HG03095 (cell line): ENCODE results near the gene BLVRB.
"Not testable (repeated sequence)": the region's sequence is repeated elsewhere in the genome, so short reads cannot be mapped to it uniquely, and the experiment has no call there.

ENCODE experiments used
- ATAC-seq: cut with Tn5 transposase; IDR thresholded peaks from one replicate; pipeline ENCODE4 v1.9.1; 2021; ENCODE audit warnings: moderate library complexity; ENCODE audit not compliant: unreplicated experiment

The BLVRB gene

DNA sequence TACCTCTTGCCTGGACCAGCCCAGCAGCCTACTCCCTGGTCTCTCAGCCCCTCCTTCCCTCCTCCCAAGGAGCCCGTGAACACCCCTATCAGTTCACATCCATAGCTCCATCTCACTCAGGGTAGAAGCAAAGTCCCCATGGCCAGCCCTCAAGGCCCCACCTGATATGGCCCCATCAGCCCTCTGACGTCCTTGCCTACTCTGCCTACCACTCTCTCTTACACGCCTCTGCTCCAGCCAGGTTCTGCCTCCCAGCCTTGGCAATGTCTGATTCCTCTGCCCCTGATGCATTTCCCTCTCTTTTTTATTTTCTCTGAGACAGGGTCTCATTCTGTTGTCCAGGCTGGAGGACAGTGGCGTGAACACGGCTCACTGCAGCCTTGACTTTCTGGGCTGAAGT is 13.5 kb downstream of the BLVRB start:
- no peak for ATAC-seq

DNA sequence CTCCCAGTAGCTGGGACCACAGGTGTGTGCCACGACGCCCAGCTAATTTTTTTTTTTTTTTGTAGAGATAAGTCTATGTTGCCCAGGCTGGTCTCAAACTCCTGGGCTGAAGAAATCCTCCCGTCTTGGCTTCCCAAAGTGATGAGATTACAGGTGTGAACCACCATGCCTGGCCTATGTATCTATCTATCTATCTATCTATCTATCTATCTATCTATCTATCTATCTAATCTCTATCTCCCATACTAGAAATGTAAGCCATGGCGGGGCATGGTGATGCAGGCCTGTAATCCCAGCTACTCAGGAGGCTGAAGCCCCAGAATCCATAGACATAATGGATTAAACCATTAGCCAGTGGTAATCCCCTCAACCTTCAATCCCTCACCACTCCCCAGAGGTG is 14.9 kb downstream of the BLVRB start:
- ATAC-seq, result no peak

DNA sequence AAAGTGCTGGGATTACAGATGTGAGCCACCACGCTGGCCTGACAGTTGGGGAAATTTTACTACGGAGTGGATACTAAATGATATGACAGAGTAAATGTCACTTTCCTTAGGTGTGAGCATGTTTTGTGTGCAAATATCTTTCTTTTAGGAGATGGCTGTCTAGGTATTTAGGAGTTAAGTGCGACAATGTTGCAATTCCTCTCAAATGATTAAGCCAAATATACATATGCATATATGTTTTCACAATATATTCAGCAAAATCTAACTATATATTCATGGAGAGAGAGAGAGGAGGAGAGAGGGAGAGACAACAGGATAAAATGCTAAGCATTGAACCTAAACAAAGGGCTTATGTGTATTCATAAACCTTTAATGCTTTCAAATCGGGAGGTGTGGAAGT is 16.0 kb downstream of the BLVRB start:
- no peak for ATAC-seq

DNA sequence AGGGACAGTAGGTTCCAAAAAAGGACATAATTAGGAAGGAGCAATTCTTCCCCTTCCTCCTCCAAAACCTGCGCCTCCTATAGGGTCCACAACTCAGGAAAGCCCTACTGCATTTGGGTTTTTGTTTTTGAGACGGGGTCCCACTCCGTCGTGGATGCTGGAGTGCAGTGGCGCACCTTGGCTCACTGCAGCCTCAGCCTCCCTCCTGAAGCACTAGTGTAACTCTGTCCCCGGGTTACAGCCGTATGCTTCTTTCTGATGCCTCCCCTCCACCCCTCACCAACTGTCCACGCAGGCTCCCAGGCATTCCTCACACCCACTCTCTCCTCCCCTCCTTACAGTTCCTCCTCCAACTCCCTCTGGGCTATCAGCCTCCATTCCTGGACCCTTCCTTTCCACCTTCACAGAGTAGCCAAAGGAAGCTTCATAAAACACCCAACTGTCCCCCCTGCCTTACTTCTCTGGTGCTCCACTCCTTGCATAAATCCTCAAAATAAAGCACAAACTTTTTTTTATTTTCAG is 19.2 kb downstream of the BLVRB start:
- no peak for ATAC-seq

DNA sequence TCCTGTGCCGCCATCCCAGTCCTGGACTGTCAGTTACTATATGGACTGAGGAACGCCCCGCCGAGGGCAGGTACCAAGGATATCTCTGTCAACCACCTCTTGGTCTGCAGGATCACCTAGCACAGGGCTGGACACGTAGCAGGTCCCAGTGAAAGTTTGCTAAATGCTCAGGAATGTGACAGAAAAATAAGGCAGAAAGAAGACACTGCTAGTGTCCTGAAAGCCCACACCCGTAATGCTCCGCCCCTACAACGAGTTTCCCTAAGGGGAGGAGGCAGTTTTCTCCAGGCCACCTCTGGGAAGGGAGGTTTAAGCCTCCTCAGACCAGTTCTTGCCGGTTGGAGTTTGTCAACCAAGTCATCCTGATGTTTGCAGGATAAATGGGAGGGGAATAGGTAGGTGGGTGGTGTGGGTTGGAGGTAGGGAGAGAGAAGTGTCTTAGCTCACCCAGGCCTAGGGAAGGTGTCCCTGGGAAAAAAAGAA is 19.7 kb downstream of the BLVRB start:
- ATAC-seq, result no peak

DNA sequence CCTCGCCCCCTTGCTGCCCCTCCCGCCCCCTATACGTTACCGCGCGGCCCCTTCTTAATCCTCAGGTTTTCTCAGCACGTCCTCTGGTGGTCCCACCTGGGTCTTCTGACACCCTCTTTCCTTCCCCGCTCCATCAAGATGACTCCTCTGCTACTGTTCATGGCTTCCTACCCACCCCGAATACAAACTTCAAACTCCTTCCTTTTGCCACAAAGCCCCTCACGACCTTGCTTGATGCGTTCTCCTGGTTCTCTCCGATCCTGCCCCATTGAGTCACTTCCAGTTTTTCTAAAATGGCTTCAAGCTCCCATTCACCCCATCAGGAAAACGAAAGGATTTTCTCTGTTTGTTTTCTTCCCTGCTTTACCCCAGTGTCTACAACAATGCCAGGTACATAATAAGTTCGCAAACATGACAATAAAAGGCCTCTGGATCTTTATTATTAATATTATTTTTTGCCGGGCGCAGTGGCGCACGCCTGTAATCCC is 20.7 kb downstream of the BLVRB start:
- ATAC-seq, result no peak

DNA sequence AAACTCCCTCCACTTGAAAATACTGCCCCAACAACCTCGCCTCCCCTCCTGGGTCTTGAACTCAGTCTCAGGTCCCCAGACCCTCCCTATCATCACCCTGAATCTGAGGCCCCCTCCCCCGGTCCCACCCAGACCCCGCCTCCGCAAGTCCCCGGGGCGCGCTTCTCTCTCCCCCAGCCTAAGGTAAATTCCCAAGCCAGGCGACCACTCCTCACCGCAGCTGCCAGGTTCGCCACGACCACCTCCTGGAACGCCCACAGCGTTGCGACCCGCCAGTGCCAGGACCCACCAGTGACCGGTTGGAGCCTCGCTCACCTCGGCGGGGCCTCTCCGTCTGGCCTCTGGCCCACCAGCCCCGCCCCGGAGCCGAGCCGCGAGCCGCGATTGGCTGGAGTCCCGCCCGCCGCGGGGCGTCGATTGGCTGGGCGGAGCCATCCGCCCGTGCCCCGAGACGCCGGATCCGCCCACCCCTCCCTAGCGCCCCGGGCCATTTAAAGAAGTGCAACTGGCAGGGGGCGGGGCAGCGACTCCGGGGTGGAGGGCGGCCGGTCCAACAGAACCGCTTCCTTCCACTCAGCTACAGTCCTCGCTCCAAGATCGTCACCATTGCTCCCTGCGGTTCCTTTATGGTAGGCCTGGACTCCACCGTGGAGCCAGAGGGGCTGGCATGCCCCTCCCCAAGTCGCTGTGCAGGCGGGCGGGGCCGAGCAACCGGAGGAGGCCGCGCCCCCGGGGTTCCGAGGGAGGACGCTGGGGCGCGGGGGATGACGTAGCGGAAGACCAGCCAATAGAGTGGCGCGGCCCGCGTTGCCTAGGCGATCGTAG is 21.3 kb downstream of the BLVRB start, which contains the start of gene SERTAD3:
Gene SERTAD3, minus strand, starts transcription at position 336 of the 825 bp plus-strand sequence. CDS start 2,255 bp downstream, outside the sequence.
- ATAC-seq, result peak; percentile 60

DNA sequence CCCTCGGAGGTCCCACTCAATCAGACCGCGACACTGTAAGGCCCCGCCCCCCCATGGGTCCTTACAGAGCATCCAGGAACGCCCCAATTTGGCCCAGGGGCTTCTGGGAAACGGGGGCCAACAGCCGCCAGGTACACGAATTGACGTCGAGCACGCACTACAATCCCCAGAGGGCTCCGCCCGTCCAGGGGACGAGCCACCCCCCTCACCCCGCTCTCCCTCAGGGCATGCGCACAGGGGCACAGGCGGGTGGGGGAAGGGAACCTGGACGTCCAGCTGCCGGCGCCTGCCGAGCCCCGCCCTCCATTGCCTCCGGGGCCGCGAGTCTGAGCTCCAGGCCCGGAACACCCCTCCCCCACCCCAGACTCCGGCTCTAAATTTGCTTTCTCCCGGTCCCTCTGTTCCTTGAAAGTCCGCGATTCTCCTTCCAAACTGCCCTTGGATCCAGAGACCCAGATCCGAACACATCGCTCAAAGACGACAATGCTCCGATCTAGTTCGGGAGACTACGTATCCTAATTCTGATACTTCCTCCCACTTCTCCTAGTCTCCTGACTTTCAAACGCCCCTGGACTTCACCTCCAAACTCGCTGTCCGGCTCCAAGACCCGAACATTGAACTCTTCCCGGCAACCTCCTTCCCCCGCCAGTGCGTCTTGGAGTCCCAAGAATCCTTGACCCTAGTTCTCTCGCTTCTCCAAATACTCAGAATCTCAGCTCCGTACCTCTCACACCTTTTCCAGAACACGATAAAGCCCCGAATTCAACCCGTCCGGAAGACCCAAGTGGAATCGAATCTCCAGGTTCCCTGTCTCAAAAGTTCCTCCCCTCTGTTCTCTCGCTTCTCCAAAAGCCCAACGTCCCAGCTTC is 22.2 kb downstream of the BLVRB start:
- peak; percentile 56 for ATAC-seq

DNA sequence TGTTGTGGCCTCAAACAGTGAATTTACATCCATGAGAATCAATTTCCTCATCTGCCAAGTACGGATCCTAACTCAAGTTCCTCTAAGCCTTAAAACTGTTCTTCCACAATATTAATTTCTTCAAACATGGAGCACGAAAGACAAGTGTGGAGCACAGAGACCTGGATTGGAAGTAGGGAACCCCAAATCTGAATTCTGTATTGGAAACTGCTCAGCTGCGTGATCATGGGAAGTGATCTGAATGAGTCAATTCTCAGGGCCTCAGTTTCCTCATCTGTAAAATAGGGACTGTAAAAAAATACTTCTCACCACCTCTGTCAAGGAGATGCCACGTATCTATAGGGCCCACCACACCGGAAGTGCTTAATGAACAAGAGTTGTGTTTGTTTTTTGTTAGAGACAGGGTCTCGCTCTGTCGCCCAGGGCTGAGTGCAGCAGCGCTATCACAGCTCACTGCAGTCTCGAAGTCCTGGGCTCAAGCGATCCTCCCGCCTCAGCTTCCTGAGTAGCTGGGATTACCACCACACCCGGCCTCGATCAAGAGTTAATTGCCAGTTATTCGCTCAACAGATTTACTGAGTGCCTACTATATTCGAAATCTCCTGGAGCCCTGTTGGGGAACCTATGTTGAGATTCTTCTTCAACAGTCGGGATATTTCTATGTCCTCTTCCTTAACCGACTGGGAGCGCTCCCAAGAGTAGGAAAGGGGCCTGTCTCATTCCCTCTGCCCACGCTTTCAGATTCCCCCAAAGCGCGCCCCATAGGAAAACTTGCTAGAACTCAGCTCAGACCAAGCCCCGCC is 23.0 kb downstream of the BLVRB start:
- ATAC-seq, result no peak

DNA sequence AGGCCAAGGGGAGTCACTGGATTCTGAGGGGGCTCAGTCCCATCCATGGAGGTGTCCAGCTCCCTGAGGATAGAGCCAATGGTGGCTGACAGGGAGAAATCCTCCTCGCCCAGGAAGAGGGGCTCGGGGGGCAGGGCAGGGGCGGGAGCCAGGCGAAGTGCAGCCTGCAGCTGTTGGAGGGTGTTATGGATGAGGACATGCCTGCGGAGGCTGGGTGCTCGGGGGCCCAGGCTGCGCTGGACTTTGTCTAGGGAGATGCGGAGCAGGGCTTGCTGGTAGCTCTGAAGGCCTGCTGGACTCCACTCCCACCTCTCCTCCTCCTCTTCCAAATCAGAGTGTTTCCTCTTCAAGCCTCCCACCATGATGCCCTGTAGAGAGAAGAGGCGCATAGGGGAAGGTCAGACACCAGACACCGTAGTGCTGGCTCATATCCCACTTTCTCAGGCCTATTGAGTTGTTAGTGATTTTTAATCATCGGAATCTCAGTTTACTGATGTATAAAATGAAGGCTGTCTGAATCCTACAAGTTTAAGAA is 23.8 kb downstream of the BLVRB start:
- no peak for ATAC-seq

DNA sequence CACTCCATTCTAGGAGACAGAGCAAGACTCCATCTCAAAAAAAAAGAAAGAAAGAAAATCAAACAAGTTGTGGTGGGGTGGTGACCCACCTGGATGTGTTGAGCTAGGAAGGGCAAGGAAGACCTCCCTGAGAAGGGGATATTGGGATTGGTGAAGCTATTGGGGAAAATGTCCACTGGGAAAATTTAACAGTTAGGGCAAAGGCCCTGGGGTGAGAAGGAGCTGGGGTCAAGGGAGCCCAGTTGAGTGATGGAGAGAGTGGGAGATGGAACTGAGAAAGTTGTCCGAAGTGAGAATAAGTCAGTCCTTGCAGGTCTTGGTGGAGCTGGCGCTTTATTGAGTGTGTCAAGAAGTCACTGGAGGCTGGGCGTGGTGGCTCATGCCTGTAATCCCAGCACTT is 27.3 kb downstream of the BLVRB start:
- ATAC-seq, result no peak

DNA sequence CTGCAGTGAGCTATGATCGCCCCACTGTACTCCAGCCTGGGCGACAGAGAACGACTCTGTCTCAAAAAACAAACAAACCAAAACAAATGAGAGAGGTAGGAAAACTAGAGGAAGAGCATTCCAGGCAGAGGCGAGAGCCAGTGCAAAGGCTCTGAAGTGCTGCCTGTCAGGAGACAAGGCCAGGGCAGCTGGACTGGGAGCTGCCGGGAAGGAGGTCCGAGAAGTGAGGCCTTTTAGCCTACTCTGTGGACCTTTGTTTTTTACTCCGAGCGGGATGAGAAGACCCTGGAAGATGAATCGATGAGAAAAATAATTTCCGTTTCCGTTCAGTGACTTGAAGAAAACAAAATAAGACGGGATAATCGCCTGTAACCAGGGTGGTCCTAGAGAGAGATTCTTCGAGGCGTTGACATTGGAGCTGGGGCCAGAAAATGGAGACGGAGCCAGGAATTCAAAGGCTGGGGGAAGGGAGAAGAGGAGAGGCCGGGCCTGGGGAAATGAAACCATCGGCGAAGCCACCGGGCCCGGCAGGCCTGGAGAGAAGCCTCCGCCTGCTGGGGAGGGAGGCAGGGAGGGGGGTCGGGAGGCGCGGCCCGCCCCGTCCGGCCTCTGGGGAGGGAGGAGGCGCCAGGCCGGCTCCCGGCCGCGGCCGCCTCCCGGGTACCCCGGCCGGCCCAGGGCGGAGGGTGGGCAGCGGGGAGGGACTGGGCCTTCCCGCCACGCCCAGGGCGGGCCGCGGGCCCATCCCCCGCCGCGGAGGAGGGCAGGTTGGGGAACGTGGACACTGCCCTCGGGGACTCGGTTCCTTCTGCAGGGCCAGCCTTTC is 31.9 kb downstream of the BLVRB start:
- peak; percentile 53 for ATAC-seq

DNA sequence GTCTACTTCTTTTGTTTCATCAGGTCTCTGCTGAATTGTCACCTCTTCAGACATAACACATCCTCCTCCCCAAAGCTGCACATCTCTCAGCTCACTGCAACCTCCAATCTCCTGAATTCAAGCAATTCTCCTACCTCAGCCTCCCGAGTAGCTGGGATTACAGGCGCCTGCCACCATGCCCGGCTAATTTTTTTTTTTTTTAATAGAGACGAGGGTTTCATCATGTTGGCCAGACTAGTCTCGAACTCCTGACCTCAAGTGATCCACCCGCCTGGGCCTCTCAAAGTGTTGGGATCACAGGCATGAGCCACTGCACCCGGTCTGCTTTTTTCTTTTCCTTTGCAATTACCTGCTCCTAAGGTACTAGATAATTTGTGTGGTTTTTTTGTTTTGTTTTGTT is 32.8 kb downstream of the BLVRB start:
- ATAC-seq, result not testable (repeated sequence)

DNA sequence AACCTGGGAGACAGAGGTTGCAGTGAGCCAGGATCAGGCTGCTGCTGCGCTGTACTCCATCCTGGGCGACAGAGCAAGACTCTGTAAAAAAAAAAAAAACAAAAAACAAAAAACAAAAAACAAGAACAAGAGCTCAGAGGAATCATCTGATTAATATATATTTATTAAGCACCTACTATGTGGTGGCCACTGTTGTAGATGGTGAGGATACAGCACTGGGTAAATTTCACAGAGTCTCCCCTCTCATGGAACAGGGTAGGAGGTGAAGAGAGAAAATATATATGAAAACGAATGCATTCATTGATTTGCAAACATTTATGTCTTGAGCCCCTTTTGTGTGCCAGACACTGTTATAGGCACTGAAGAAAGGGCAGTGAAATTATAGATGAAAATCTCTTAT is 33.8 kb downstream of the BLVRB start:
- no peak for ATAC-seq

DNA sequence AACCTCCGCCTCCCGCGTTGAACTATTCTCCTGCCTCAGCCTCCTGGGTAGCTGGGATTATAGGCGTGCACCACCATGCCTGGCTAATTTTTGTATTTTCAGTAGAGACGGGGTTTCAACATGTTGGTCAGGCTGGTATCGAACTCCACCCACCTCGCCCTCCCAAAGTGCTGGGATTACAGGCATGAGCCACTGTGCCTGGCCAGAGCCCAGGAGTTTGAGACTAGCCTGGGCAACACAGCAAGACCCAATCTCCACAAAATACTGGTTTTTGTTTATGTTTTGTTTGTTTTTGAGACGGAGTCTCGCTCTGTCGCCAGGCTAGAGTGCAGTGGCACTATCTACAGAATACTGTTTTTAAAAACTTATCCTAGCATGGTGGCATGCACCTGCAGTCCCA is 35.3 kb downstream of the BLVRB start:
- not testable (repeated sequence) for ATAC-seq

DNA sequence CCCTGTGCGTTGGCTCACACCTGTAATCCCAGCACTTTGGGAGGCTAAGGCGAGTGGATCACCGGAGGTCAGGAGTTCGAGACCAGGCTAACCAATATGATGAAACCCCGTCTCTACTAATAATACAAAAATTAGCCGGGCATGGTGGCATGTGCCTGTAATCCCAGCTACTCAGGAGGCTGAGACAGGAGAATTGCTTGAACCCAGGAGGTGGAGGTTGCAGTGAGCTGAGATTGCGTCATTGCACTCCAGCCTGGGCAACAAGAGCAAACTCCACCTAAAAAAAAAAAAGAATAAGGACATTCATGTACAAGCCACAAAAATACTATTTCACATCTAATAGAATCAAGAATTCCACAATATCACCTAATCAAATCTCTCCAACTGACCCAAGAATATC is 37.3 kb downstream of the BLVRB start:
- not testable (repeated sequence) for ATAC-seq

DNA sequence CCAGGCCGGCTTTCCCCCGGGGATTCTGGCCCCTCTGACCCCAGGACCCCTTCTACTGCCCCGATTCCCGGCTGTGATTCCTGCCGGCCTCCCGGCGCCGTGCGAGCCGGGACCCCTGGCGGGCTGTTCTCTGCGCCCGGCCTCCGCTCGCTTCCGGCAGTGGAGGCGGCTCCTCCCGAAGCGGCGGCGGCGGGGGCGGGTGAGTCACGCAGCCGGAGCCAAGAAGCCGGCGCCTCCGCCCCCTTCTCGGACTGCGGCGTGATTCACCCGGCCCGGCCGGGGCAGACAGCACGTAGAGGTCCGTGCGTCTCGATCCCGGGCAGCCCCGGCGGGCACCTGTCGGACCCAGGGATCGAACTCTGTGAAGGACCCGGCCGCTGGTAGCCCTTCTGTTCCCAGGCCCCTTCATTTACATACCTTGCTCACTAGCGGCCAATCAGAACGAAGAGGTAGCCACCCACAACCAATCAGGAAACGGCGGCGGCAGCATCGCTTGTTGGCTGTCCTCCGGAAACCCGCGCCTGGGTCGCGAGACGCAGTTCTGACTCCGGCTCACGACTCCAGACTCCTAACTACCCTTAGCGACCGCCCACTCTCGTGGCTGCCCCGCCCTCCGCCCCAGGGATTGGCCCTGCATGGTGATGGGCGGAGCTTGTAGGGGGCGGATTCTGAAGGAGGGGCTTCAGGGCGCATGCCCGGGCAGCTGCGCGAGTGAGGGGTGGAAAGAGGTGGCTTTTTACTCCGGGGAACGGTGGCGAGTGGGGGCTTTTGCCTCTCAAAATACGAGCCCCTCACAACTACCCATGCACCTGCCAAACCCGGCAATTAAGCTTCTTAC is 39.9 kb downstream of the BLVRB start, which contains the start of gene SERTAD1:
Gene SERTAD1, minus strand, starts transcription at position 543 of the 838 bp plus-strand sequence. CDS start 2,446 bp downstream, outside the sequence.
- ATAC-seq, result peak; percentile 73
